Activated CD8-positive, alpha-beta memory T cell treated with anti-CD3 and anti-CD28 coated beads, Interleukin-2, amount 10 ng/mL, durations not matched to agents 7 days and 5 days (primary cell): Measurements from ENCODE around the gene ANXA10. TPM values are rescaled to one million over a fixed set of nuclear protein-coding genes. Genes with fewer than 3 reads are reported as not detected.

Source experiments
- ATAC-seq: fragments of 150-1000 bp; cut with Tn5 transposase; one replicate; pipeline ENCODE4 v1.10.0; 2021; ENCODE audit warnings: moderate library complexity
- CTCF ChIA-PET: fragments of 350-600 bp; sonication (Branson Sonifier 250); formaldehyde crosslinking; loops from one replicate; lab custom pipeline; 2021; ENCODE audit warnings: antibody characterized with exemption; lab: Charles Lee
- DNase-seq: peaks from one replicate; pipeline ENCODE4 v3.0.0-alpha.2; 2020
- H3K27ac Mint-ChIP-seq: one replicate; pipeline ENCODE4 v1.8.0; 2021; ENCODE audit warnings: mild to moderate bottlenecking, mixed read lengths
- H3K27me3 Mint-ChIP-seq: one replicate; pipeline ENCODE4 v1.8.0; 2021; ENCODE audit warnings: mixed read lengths
- H3K36me3 Mint-ChIP-seq: one replicate; pipeline ENCODE4 v1.8.0; 2021; ENCODE audit warnings: mild to moderate bottlenecking, mixed read lengths
- H3K4me1 Mint-ChIP-seq: one replicate; pipeline ENCODE4 v1.8.0; 2021; ENCODE audit warnings: mixed read lengths
- H3K4me3 Mint-ChIP-seq: one replicate; pipeline ENCODE4 v1.8.0; 2021; ENCODE audit warnings: mild to moderate bottlenecking, moderate library complexity, mixed read lengths
- H3K9me3 Mint-ChIP-seq: one replicate; pipeline ENCODE4 v1.8.0; 2022; ENCODE audit warnings: low read depth, mixed read lengths
- total RNA-seq, 2 experiments: library from RNA; stranded (reverse); gene quantifications; one replicate each; pipeline ENCODE4 v1.2.3, GENCODE V29; 2021

Gene ANXA10
- total RNA-seq, 2 experiments from 2014 or later = not detected

- H3K27ac Mint-ChIP-seq = no peak overlapping the region
- CTCF ChIA-PET = interaction anchor here (1.0 to 2.4 kb wide), 4 partner anchors 8 to 1133 kb away, joined by 3 to 14 read pairs (median 5); no protein-coding TSS in a partner anchor
- no peaks in the 10 kb centered on the region for H3K36me3 Mint-ChIP-seq
- H3K27me3 Mint-ChIP-seq = peaks cover 2% of the 10 kb centered on the region
- no peak for DNase-seq
- H3K9me3 Mint-ChIP-seq = no peaks in the 10 kb centered on the region
- H3K4me3 Mint-ChIP-seq = no peak overlapping the region
- ATAC-seq = no peak
- peaks cover 5% of the 10 kb centered on the region for H3K4me1 Mint-ChIP-seq
Measured at GRCh38 chr4:168152837-168153500, 60.6 kb downstream of the ANXA10 start.

- peaks cover 2% of the 10 kb centered on the region for H3K27me3 Mint-ChIP-seq
- H3K9me3 Mint-ChIP-seq = no peaks in the 10 kb centered on the region
- no peak overlapping the region for H3K27ac Mint-ChIP-seq
- H3K4me1 Mint-ChIP-seq = peaks cover 5% of the 10 kb centered on the region
- H3K36me3 Mint-ChIP-seq = no peaks in the 10 kb centered on the region
- ATAC-seq = peak; percentile 82
- no peak overlapping the region for H3K4me3 Mint-ChIP-seq
- DNase-seq = peak; percentile 58
- CTCF ChIA-PET = interaction anchor here (0.9 to 2.4 kb wide), 8 partner anchors 9 to 1989 kb away, joined by 3 to 14 read pairs (median 4); no protein-coding TSS in a partner anchor
Measured at GRCh38 chr4:168153596-168154440, 61.5 kb downstream of the ANXA10 start.

- no peaks in the 10 kb centered on the region for H3K9me3 Mint-ChIP-seq
- H3K27ac Mint-ChIP-seq = no peak overlapping the region
- no peaks in the 10 kb centered on the region for H3K36me3 Mint-ChIP-seq
- no peak for DNase-seq
- CTCF ChIA-PET = interaction anchor here (0.9 to 2.4 kb wide), 7 partner anchors 10 to 1990 kb away, joined by 3 to 14 read pairs (median 4); no protein-coding TSS in a partner anchor
- no peak for ATAC-seq
- peaks cover 5% of the 10 kb centered on the region for H3K4me1 Mint-ChIP-seq
- no peak overlapping the region for H3K4me3 Mint-ChIP-seq
- H3K27me3 Mint-ChIP-seq = peaks cover 2% of the 10 kb centered on the region
Measured at GRCh38 chr4:168154546-168155277, 62.4 kb downstream of the ANXA10 start.

- DNase-seq (no peak), ATAC-seq (no peak)
- Mint-ChIP-seq H3K4me3 (no peak overlapping the region), H3K27ac (no peak overlapping the region), H3K27me3 (peaks cover 9% of the 10 kb centered on the region), H3K9me3 (peaks cover 3% of the 10 kb centered on the region), H3K36me3 (no peaks in the 10 kb centered on the region), H3K4me1 (peaks cover 1% of the 10 kb centered on the region)
- CTCF ChIA-PET = no interaction called here
Measured at GRCh38 chr4:168162604-168163003, 70.3 kb downstream of the ANXA10 start.

GRCh38 chr4:168163106-168163505 lies 70.8 kb downstream of the ANXA10 start:
- H3K4me1 Mint-ChIP-seq = peaks cover 6% of the 10 kb centered on the region
- CTCF ChIA-PET = no interaction called here
- DNase-seq (no peak), ATAC-seq (no peak)
- no peak overlapping the region for H3K27ac Mint-ChIP-seq
- H3K36me3 Mint-ChIP-seq = no peaks in the 10 kb centered on the region
- peaks cover 3% of the 10 kb centered on the region for H3K9me3 Mint-ChIP-seq
- no peak overlapping the region for H3K4me3 Mint-ChIP-seq
- peaks cover 9% of the 10 kb centered on the region for H3K27me3 Mint-ChIP-seq

GRCh38 chr4:168164045-168164444 lies 71.7 kb downstream of the ANXA10 start:
- Mint-ChIP-seq H3K4me3 (no peak overlapping the region), H3K4me1 (peaks cover 9% of the 10 kb centered on the region), H3K27ac (no peak overlapping the region), H3K27me3 (peaks cover 9% of the 10 kb centered on the region), H3K9me3 (peaks cover 3% of the 10 kb centered on the region), H3K36me3 (no peaks in the 10 kb centered on the region)
- CTCF ChIA-PET = no interaction called here
- ATAC-seq = no peak
- no peak for DNase-seq

GRCh38 chr4:168164915-168165548 lies 72.7 kb downstream of the ANXA10 start:
- peaks cover 8% of the 10 kb centered on the region for H3K27me3 Mint-ChIP-seq
- H3K36me3 Mint-ChIP-seq = no peaks in the 10 kb centered on the region
- H3K4me3 Mint-ChIP-seq = no peak overlapping the region
- H3K27ac Mint-ChIP-seq = no peak overlapping the region
- H3K4me1 Mint-ChIP-seq = peaks cover 9% of the 10 kb centered on the region
- no peak for DNase-seq
- CTCF ChIA-PET = no interaction called here
- peaks cover 3% of the 10 kb centered on the region for H3K9me3 Mint-ChIP-seq
- no peak for ATAC-seq

- no peaks in the 10 kb centered on the region for H3K9me3 Mint-ChIP-seq
- H3K27ac Mint-ChIP-seq = peak overlapping the region; percentile 58
- H3K27me3 Mint-ChIP-seq = no peaks in the 10 kb centered on the region
- CTCF ChIA-PET = interaction anchor here (0.9 kb wide), 1 partner anchor 13 kb away, joined by 3 read pairs; no protein-coding TSS in a partner anchor
- DNase-seq = no peak
- H3K4me3 Mint-ChIP-seq = peak overlapping the region; percentile 11
- peak; percentile 77 for ATAC-seq
- H3K36me3 Mint-ChIP-seq = no peaks in the 10 kb centered on the region
- H3K4me1 Mint-ChIP-seq = peaks cover 9% of the 10 kb centered on the region
Measured at GRCh38 chr4:168167714-168168284, 75.5 kb downstream of the ANXA10 start.

- Mint-ChIP-seq H3K27me3 (no peaks in the 10 kb centered on the region), H3K9me3 (no peaks in the 10 kb centered on the region), H3K4me1 (no peaks in the 10 kb centered on the region), H3K27ac (no peak overlapping the region), H3K4me3 (no peak overlapping the region), H3K36me3 (no peaks in the 10 kb centered on the region)
- ATAC-seq (no peak), DNase-seq (no peak)
- CTCF ChIA-PET = no interaction called here
Measured at GRCh38 chr4:168174308-168174707, 82.0 kb downstream of the ANXA10 start.

- Mint-ChIP-seq H3K9me3 (no peaks in the 10 kb centered on the region), H3K27ac (no peak overlapping the region), H3K36me3 (no peaks in the 10 kb centered on the region), H3K27me3 (no peaks in the 10 kb centered on the region), H3K4me3 (no peak overlapping the region), H3K4me1 (no peaks in the 10 kb centered on the region)
- DNase-seq = no peak
- CTCF ChIA-PET = no interaction called here
- no peak for ATAC-seq
Measured at GRCh38 chr4:168177546-168178149, 85.3 kb downstream of the ANXA10 start.

- H3K27ac Mint-ChIP-seq = no peak overlapping the region
- H3K4me1 Mint-ChIP-seq = peaks cover 5% of the 10 kb centered on the region
- H3K27me3 Mint-ChIP-seq = no peaks in the 10 kb centered on the region
- no peak overlapping the region for H3K4me3 Mint-ChIP-seq
- DNase-seq (no peak), ATAC-seq (no peak)
- H3K9me3 Mint-ChIP-seq = no peaks in the 10 kb centered on the region
- peaks cover 5% of the 10 kb centered on the region for H3K36me3 Mint-ChIP-seq
- CTCF ChIA-PET = no interaction called here
Measured at GRCh38 chr4:168183717-168184571, 91.6 kb downstream of the ANXA10 start.

- H3K27ac Mint-ChIP-seq = no peak overlapping the region
- CTCF ChIA-PET = no interaction called here
- peaks cover 7% of the 10 kb centered on the region for H3K36me3 Mint-ChIP-seq
- ATAC-seq = no peak
- H3K4me3 Mint-ChIP-seq = no peak overlapping the region
- DNase-seq = no peak
- H3K27me3 Mint-ChIP-seq = peaks cover 3% of the 10 kb centered on the region
- H3K4me1 Mint-ChIP-seq = peaks cover 5% of the 10 kb centered on the region
- H3K9me3 Mint-ChIP-seq = no peaks in the 10 kb centered on the region
Measured at GRCh38 chr4:168188754-168189153, 96.4 kb downstream of the ANXA10 start.
